Mammary epithelial cell (primary cell): ENCODE measurements around the gene FAM193B.

Experiments
- EZH2 ChIP-seq: IDR thresholded peaks from 2 replicates; pipeline ENCODE4 v1.6.1; 2012; ENCODE audit warnings: low read length, inconsistent platforms, borderline replicate concordance
- TF ChIP-seq, protein P1 (sequence below), 2 donors: IDR thresholded peaks in 1 of 2; conservative IDR thresholded peaks in 1 of 2; 2 replicates each; pipeline ENCODE4 v1.5.1; 2011 to 2012; ENCODE audit warnings: inconsistent platforms in 2 of 2, low read length in 2 of 2, mild to moderate bottlenecking in 2 of 2, control low read depth in 1 of 2, low read depth in 1 of 2; ENCODE audit not compliant: insufficient read depth in 1 of 2; ENCODE audit errors: extremely low read depth in 1 of 2

DNA sequence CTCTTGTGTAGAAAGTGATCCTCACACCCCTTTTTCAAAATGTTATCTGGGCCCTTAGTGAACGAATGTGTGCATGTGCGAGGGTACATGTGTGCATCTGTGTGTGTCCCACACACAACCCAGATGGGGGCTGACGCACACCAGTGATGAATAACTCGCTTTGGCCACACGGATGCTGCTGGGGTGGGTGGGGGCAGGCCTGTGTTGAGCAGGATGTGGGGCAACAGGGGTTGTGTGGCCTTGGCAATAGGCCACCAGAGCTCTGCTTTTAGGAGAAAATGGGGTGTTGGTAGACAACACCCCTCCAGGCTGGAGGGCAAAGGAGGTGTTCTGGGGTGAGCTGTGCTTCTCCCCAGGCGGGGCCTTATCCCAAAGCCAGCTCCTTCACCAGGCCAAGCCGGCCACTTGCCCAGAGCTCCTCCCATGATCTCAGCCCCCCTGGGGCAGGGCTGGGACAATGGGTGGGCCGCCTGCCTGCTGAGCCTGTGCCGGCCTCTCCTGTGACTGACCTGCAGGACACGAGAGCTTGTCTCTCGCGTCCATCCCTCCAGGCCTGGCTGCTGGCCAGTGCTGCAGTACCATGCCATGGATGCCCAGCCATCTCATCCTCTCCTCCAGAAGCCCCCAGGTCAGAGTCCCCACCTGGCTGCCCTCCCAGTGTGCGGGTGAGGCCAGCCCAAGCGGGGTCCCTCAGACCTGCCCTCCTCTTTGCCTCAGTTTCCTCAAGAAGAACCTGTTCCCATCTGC is 82.6 kb downstream of the FAM193B start:
- TF ChIP-seq, protein P1, sequence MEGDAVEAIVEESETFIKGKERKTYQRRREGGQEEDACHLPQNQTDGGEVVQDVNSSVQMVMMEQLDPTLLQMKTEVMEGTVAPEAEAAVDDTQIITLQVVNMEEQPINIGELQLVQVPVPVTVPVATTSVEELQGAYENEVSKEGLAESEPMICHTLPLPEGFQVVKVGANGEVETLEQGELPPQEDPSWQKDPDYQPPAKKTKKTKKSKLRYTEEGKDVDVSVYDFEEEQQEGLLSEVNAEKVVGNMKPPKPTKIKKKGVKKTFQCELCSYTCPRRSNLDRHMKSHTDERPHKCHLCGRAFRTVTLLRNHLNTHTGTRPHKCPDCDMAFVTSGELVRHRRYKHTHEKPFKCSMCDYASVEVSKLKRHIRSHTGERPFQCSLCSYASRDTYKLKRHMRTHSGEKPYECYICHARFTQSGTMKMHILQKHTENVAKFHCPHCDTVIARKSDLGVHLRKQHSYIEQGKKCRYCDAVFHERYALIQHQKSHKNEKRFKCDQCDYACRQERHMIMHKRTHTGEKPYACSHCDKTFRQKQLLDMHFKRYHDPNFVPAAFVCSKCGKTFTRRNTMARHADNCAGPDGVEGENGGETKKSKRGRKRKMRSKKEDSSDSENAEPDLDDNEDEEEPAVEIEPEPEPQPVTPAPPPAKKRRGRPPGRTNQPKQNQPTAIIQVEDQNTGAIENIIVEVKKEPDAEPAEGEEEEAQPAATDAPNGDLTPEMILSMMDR (conservative IDR thresholded peaks at IDR 0.05 in 1 of 2, IDR thresholded peaks at IDR 0.05 in 1 of 2; ENCODE audit: extremely low read depth in 1 of 2, insufficient read depth in 1 of 2, low read depth in 1 of 2, low read length in 2 of 2) = no peak
- no peak for TF ChIP-seq EZH2
